ENCODE data around the gene BICC1.

Gene BICC1

DNA sequence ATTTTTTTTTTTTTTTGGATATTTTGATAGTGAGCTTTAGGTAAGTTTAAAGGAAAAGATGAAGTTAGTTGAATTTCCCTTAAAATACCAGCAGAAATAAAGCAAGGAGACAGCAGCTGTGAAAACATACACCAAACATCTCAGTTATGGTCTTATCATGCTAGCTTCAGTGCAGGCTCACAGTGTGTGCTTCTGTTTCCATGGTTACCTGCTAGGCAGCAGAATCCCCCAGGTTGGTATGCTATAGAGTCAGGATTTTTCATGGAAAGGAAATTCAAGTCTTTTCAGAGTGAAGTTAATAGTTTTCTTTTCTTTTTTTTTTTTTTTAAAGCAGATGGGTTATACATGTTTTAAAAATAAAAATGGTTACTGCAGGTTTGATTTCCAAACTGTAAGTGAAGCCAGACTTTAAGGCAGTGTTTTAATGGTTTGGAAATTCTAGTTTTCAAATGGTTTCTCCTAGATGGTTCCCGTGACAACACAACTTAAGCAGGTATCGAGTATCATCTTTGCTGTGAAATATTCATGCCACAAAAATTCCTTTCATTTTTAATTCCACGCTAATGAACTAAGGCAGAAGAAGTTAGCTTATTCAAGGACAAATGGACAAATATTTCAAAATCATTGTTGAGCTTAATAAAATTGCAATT, 230.9 kb downstream of the BICC1 start:
- DNase-seq (ENCODE audit: low spot score): no peak

DNA sequence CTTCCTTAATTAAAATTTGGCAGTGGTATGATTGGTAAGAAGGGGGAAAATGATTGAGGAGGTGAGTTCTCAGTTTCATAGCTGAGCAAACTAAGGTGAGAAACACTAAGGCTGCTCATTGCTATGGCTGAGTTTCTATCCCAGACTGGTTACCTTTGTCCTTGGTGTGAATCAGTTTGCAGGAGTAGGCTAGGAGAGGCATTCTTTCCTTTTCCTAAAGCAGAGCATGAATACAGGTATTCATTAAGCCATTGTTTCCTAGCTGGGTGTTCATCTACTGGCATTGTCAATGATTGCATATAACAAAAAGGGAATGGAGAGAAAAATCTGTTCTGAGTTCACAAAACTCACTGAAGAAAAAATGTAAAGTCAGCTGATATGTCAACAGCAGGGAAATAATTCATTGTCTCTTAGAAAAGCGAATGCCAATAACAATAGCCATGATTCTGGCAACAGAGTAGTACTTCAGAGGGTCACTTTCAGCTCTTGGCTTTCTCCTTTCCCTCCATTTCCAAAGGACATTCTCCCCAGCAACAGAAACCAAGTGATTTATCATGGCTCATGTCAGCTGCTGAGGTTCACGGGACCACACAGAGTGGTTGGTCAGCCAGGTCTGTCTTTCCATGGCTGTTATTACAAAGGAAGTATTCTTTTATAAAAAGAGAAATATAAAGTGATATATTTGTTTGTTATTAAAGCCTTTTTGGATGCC, 234.0 kb downstream of the BICC1 start:
- no peak for DNase-seq (ENCODE audit: low spot score)

DNA sequence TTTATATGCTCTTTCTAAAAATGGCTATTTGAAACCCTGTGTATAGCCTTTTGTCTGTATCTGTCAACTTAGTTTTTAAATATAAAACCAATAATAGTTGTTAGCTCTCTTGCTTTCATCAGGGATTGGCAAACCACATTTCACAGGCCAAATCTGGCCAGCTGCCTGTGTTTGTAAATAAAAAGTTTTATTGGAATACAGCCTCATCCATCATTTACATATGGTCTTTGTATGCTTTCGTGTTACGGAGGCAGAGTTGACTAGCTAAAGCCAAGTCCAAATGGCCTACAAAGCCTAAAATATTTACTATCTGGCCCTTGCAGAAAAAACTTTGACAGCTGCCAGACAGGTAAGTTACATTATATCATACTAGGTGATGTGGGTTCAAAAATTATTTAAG, 235.0 kb downstream of the BICC1 start:
- DNase-seq (ENCODE audit: low spot score): no peak

GRCh38 chr10:58752665-58753064, 240.0 kb downstream of the BICC1 start:
- no peak for DNase-seq (ENCODE audit: low spot score)

DNA sequence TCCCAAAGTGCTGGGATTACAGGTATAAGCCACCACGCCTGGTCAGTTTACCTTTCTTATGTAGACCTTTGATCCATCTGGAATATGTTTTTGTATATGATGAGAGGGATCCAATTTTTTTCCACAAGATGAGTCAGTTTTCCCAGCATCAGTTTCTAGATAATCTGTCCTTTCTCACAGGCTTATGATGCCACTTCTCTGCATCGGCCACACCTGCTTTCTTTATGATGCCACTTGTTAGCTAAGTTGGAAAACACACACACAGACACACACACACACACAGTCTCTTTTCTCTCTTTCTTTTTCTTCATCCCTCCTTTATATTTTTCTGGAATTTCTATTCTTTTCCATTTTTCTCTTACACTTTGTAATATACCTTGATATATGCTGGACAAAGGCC, 240.8 kb downstream of the BICC1 start:
- DNase-seq (ENCODE audit: low spot score): no peak

DNA sequence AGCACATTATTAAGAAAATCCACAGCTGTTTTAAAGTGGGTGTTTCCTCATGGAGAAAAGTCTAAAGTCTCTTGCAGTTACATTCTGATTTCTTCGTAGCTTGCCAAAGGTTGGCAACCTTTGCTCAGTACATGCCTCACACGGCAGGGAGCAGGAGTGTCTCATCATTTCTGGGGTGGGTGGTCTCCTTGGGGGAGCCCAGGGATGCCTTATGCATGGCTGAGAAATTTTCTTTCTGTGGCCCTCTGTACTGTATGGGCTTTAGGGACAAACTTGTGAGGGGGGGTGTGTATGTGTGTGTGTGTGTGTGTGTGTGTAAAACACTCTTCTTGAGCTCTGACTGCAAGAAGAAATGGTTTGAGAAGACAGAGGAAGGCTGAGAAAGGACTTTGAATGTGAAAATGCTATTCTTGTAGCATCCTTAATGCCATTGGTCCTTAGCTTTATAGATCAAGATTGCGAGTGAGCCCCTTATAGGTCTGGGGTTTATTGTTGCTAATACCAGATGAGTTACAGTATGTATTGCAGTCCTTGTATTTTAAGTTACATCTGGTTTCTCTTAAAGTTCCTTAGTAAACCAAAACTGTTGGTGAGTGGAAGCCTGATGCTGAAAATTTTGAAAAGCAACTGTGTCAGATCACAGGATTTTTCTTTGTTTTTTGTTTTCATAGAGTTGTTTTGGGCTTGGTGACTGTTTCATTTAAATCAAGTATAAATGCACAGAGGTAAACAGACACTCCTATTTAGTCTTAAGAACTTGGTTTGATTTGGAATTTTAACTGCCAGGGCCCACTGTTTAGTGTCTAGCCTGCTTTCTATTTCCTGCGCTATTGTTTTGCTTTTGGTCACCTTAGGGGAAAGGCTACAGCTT, 242.0 kb downstream of the BICC1 start:
- no peak for DNase-seq (ENCODE audit: low spot score)

- no peak for DNase-seq (ENCODE audit: low spot score)
Measured at GRCh38 chr10:58755340-58755610, 242.6 kb downstream of the BICC1 start.

DNA sequence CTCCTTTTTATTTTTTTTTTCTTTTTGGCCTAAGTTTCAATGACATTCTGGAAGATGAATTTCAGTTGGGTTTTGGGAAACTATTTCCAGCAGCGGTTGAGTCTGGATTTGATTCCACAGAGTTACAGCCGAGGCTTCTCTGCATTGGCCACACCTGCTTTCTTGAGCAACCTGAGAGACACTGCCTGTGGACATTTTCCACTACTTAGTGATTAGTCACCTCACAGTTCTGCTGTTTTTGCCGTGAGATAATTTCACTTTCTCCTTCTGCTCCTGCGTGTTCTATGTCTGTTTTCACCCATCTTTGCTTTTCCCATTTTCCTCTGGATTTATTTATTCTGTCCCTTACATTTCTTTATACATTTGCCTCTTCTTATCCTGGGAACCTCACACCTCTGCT, 243.0 kb downstream of the BICC1 start:
- DNase-seq (ENCODE audit: low spot score): no peak

GRCh38 chr10:58756130-58756719, 243.6 kb downstream of the BICC1 start:
- DNase-seq (ENCODE audit: low spot score): no peak

DNA sequence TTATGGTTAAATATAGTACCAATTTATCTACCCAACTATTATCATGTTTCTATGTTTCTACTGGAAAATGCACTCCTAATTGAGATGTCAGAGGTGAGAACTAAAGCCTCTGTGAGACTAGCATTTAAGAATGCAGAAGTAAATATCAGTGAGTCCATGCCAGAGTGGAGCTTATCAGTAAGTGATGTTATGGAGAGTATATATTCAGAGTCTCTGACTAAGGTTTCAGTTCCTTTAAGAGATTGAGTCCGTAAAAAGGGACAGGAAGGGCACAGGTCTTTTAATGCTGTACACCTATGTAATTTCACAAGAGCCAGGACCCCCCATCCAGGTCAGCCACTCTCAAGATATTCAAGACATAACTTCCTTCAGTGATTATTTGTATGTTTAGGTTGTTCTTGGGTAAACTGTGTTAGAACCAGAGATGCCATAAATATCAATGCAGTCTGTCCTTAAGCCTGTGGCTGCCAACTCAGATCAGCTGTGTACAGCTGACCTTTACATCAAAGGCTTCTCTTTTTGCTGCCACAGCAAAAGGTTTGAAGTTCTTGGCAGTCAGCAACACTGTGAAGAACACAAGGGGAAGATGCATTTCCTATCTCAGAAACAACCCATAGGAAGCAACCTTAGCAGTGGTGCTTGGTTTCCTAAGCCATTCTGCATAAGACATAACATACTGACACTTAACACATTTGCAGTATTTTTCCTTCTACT, 244.8 kb downstream of the BICC1 start:
- DNase-seq (ENCODE audit: low spot score): no peak

GRCh38 chr10:58758321-58758720, 245.6 kb downstream of the BICC1 start:
- no peak for DNase-seq (ENCODE audit: low spot score)

DNA sequence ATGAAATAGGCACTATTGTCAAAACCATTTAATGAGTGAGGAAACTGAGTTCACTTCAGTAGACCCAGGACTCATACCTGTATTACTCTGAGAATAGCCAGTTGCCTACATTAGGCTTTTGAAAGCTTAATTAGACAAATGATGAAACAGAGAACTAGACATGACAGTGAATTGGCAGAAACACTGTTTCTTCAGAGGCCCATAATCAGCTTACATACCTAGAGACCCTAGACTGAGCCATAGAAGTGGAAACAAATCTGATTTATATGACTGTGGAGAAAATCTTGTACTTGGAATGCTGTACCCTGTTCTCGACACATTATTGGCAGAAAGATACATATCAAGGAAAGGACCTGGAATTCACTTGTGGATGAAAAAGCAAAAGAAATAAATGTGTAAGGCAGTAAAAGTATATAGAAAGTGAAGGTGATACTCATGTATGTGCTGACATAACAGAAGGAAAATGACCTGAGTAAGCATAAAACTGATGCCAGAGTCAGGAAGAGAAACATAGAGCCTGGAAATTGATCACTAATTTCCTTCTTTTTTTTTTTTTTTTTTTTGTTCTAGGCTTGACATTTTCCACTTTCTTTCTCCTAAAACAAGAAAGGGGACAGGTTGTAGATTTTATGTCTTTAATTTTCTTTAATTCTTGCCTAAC, 251.5 kb downstream of the BICC1 start:
- DNase-seq (ENCODE audit: low spot score): no peak

DNA sequence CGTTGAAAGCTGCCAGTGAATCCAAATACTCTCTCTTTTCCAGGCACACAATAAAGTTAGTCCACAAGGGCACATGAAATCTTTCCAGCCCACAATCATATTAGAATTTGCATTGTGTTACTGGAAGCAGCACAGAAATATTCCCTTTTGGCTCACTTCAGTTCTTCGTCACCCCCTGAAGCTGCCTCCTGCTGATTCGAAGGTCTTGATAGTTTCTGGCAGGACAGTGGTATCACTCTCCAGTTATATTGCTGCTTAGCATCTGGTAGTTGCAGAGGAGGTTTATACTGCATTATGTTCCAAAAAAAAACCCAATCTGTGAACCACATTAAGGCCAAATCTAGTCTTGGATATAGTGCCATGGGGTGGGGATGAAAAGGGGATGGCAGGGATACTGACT, 253.2 kb downstream of the BICC1 start:
- DNase-seq (ENCODE audit: low spot score): no peak

- DNase-seq (ENCODE audit: low spot score): no peak
Measured at GRCh38 chr10:58767652-58768051, 255.0 kb downstream of the BICC1 start.

- DNase-seq (ENCODE audit: low spot score): no peak
Measured at GRCh38 chr10:58771863-58772262, 259.2 kb downstream of the BICC1 start.

DNA sequence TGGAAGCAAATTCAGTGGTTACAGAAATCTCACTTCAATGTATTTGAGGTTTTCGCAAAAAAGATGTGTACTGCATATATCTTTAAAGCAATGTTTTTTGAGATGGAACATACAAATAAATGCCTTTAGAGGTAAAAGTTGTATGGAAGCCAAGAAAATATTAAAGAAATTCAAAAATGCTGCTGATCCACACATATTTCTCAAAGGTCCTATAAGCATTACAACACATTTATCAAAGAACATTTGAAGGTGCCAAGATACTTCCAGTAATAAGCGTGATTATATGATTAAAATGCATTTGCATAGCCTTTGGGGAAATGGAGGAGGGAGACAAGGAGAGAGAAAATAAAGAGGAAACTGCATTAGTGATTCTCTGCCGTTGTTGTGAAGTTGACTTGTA, 260.1 kb downstream of the BICC1 start:
- no peak for DNase-seq (ENCODE audit: low spot score)

- DNase-seq (ENCODE audit: low spot score): no peak
Measured at GRCh38 chr10:58773341-58773740, 260.7 kb downstream of the BICC1 start.

DNA sequence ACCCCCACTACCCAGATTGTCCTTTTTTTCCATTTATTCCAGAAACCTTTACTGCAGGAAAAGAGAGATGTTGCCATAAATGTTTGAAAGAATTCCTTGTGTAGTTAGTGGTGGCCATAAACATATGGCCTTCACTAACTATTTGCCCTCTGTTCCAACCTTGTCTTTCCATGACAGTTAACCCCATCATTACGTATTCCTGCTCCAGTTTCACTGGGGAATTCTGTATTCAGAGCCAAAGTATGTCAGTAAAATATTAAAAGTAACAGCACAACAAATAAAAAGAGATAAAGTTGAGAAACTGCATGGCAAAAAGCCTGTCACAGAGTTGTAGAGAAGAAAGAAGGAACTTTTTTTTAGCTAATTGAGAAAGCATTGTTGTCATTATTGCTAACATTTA, 261.3 kb downstream of the BICC1 start:
- DNase-seq (ENCODE audit: low spot score): no peak

GRCh38 chr10:58775960-58776567, 263.4 kb downstream of the BICC1 start:
- DNase-seq (ENCODE audit: low spot score): peak; percentile 48

GRCh38 chr10:58776568-58777318, 264.1 kb downstream of the BICC1 start:
- no peak for DNase-seq (ENCODE audit: low spot score)

GRCh38 chr10:58778966-58779365, 266.3 kb downstream of the BICC1 start:
- DNase-seq (ENCODE audit: low spot score): no peak
